Measurements from ENCODE around the gene SH3GL1. TPM values are rescaled to one million over a fixed set of nuclear protein-coding genes. Genes with fewer than 3 reads are reported as not detected.
"Not testable (repeated sequence)": the region's sequence is repeated elsewhere in the genome, so short reads cannot be mapped to it uniquely, and the experiment has no call there.

Gene SH3GL1
- total RNA-seq, 1 donor from 2014 or later = 61.4 TPM

GRCh38 chr19:4337906-4338440, 62.4 kb downstream of the SH3GL1 start:
- H3K4me1 ChIP-seq = peaks cover 0 to 4% of the 10 kb centered on the region in 2 donors
- H3K27ac ChIP-seq = no peak overlapping the region
- TF ChIP-seq, protein P1, sequence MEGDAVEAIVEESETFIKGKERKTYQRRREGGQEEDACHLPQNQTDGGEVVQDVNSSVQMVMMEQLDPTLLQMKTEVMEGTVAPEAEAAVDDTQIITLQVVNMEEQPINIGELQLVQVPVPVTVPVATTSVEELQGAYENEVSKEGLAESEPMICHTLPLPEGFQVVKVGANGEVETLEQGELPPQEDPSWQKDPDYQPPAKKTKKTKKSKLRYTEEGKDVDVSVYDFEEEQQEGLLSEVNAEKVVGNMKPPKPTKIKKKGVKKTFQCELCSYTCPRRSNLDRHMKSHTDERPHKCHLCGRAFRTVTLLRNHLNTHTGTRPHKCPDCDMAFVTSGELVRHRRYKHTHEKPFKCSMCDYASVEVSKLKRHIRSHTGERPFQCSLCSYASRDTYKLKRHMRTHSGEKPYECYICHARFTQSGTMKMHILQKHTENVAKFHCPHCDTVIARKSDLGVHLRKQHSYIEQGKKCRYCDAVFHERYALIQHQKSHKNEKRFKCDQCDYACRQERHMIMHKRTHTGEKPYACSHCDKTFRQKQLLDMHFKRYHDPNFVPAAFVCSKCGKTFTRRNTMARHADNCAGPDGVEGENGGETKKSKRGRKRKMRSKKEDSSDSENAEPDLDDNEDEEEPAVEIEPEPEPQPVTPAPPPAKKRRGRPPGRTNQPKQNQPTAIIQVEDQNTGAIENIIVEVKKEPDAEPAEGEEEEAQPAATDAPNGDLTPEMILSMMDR (IDR thresholded peaks at IDR 0.05) = no peak
- intact Hi-C loops (cut with DNase I) = no loop called here
- H3K36me3 ChIP-seq = no peaks in the 10 kb centered on the region
- no peaks in the 10 kb centered on the region for H3K9me3 ChIP-seq
- DNase-seq (ENCODE audit: low spot score in 2 of 2) = no peak
- H3K27me3 ChIP-seq = no peaks in the 10 kb centered on the region
- peak overlapping the region; percentile 42 to 51 for H3K4me3 ChIP-seq

GRCh38 chr19:4334929-4335570, 65.3 kb downstream of the SH3GL1 start:
- intact Hi-C loops (cut with DNase I) = no loop called here
- no peak overlapping the region for H3K27ac ChIP-seq
- TF ChIP-seq, protein P1 (IDR thresholded peaks at IDR 0.05) = no peak
- DNase-seq (ENCODE audit: low spot score in 2 of 2) = no peak
- H3K4me1 ChIP-seq = no peaks in the 10 kb centered on the region
- H3K36me3 ChIP-seq = no peaks in the 10 kb centered on the region
- no peaks in the 10 kb centered on the region for H3K27me3 ChIP-seq
- no peaks in the 10 kb centered on the region for H3K9me3 ChIP-seq
- H3K4me3 ChIP-seq = no peak overlapping the region

DNA sequence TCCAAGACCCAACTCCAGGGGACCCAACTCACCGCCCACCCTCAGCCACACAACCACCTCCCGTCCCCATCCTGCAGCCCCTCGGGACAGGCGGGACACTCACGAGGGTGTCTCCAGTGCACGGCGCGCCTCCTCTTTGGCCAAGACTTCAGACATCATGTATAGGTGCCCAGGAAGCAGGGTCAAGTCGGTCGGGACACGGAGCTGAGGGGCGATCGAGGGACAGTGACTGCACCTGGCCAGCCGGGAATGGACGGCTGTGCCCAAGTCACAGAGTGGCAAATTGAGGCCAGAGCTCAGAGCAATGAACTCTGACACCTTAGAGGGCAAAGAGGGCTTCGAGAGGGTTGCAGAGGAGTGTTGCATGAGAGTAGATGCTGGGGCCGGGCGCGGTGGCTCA, 70.5 kb downstream of the SH3GL1 start:
- no peaks in the 10 kb centered on the region for H3K9me3 ChIP-seq
- TF ChIP-seq, protein P1 (IDR thresholded peaks at IDR 0.05) = no peak
- no peak overlapping the region for H3K4me3 ChIP-seq
- H3K27me3 ChIP-seq = no peaks in the 10 kb centered on the region
- no peaks in the 10 kb centered on the region for H3K36me3 ChIP-seq
- peaks cover 6 to 8% of the 10 kb centered on the region in 2 donors for H3K4me1 ChIP-seq
- no peak for DNase-seq (ENCODE audit: low spot score in 2 of 2)
- intact Hi-C loops (cut with DNase I) = no loop called here
- H3K27ac ChIP-seq = no peak overlapping the region

GRCh38 chr19:4328991-4329681, 71.2 kb downstream of the SH3GL1 start:
- DNase-seq (ENCODE audit: low spot score in 2 of 2); H3K36me3 ChIP-seq; H3K27ac ChIP-seq; H3K27me3 ChIP-seq; H3K4me1 ChIP-seq; H3K9me3 ChIP-seq: not testable (repeated sequence)
- peak overlapping the region; percentile 50 to 66 for H3K4me3 ChIP-seq
- intact Hi-C loops (cut with DNase I) = loop anchor here (1.0 kb wide), 2 partner anchors 14 to 73 kb away; partner anchors contain the start of genes CHAF1A and MPND

DNA sequence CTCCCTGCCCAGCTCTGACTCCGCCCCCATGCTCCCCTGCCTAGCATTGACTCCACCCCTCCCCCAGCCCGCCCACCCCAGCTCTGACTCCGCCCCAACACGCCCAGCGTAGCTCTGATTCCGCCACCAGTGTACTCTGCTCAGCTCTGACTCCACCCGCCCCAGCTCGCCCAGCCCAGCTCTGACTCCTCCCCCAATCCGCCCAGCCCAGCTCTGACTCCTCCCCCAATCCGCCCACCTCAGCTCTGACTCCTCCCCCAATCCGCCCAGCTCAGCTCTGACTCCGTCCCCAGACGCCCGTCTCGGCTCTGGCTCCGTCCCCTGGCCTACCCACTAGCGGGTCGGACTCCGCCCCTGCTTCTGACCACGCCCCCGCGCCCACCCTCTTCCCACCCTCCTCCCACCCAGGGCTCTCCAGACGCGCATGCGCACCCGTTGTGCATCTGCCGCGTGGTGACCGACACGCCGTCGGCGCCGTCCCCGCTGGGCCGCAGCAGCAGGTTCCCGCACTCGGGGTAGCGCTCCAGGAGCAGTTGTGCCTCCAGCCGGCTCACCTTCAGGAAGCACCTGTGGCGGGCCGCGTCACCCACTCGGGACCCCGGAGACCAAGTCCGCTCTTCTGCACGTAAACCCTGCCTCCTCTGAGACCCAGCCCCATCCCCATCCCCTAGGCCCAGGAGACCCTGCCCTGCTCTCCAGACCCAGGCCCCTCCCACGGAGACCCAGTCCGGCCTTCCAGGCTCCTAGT, 71.9 kb downstream of the SH3GL1 start:
- Histone ChIP-seq H3K4me3 (peak overlapping the region; percentile 50 to 66), H3K9me3 (no peaks in the 10 kb centered on the region), H3K36me3 (no peaks in the 10 kb centered on the region), H3K4me1 (peaks cover 6 to 8% of the 10 kb centered on the region in 2 donors), H3K27me3 (no peaks in the 10 kb centered on the region), H3K27ac (no peak overlapping the region)
- intact Hi-C loops (cut with DNase I) = loop anchor here (1.0 kb wide), 2 partner anchors 15 to 74 kb away; partner anchors contain the start of genes CHAF1A and MPND
- TF ChIP-seq, protein P1 (IDR thresholded peaks at IDR 0.05) = no peak
- peak; percentile 74 to 94 for DNase-seq (ENCODE audit: low spot score in 2 of 2)
